ENCODE measurements around the gene MSRB1. TPM values are rescaled to one million over a fixed set of nuclear protein-coding genes. Genes with fewer than 3 reads are reported as not detected.

Gene MSRB1
- total and polyA plus RNA-seq, 9 of the 15 experiments (the other 6 are each of a cell fraction or from before 2014, with no cell fraction given), result 5.4 to 33.7 (median 25.7) TPM

DNA sequence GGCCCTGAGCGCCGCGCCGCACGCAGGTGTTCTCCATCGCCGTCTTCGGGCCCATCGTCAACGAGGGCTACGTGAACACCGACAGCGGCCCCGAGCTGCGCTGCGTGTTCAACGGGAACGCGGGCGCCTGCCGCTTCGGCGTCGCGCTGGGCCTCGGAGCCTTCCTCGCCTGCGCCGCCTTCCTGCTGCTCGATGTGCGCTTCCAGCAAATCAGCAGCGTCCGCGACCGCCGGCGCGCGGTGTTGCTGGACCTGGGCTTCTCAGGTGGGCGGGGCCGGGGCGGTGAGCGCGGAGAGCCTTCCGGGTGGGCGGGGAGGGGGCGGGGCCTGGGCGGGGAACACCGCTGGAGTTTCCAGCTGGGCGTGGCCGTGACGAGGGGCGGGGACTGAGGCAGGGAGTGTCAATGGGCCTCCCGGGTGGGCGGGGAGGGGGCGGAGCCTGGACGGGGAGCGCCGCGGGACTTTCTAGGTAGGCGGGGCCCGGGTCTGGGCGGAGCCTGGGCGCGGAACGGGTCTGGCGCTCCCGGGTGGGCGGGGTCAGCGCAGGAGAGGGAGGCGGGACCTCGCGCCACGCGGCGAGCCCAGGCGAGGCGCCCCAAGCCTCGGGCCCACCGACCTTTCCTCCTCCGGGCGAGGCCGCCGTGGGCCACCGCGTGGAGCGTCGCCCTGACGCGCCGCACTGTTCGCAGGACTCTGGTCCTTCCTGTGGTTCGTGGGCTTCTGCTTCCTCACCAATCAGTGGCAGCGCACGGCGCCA, 49.1 kb upstream of the MSRB1 start (continued):
- TF ChIP-seq, protein P1, sequence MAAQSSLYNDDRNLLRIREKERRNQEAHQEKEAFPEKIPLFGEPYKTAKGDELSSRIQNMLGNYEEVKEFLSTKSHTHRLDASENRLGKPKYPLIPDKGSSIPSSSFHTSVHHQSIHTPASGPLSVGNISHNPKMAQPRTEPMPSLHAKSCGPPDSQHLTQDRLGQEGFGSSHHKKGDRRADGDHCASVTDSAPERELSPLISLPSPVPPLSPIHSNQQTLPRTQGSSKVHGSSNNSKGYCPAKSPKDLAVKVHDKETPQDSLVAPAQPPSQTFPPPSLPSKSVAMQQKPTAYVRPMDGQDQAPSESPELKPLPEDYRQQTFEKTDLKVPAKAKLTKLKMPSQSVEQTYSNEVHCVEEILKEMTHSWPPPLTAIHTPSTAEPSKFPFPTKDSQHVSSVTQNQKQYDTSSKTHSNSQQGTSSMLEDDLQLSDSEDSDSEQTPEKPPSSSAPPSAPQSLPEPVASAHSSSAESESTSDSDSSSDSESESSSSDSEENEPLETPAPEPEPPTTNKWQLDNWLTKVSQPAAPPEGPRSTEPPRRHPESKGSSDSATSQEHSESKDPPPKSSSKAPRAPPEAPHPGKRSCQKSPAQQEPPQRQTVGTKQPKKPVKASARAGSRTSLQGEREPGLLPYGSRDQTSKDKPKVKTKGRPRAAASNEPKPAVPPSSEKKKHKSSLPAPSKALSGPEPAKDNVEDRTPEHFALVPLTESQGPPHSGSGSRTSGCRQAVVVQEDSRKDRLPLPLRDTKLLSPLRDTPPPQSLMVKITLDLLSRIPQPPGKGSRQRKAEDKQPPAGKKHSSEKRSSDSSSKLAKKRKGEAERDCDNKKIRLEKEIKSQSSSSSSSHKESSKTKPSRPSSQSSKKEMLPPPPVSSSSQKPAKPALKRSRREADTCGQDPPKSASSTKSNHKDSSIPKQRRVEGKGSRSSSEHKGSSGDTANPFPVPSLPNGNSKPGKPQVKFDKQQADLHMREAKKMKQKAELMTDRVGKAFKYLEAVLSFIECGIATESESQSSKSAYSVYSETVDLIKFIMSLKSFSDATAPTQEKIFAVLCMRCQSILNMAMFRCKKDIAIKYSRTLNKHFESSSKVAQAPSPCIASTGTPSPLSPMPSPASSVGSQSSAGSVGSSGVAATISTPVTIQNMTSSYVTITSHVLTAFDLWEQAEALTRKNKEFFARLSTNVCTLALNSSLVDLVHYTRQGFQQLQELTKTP (IDR thresholded peaks at IDR 0.05; ENCODE audit: low read depth in 1 of 2, partially characterized antibody in 2 of 2), result no peak
- no peak for TF ChIP-seq SMC3 (conservative IDR thresholded peaks at IDR 0.05; ENCODE audit: insufficient read depth, low read depth, low read length)
- no peak for TF ChIP-seq NCOA6 (IDR thresholded peaks at IDR 0.05)
- no peak for TF ChIP-seq ARHGAP35 (IDR thresholded peaks at IDR 0.05; ENCODE audit: partially characterized antibody)
- TF ChIP-seq KHSRP (IDR thresholded peaks at IDR 0.05), result no peak
- peak in 1 of 2 experiments; percentile 78; a peak in 2 of 4 replicates for TF ChIP-seq HDAC1 (IDR thresholded peaks at IDR 0.05)
- 0 out of 2 replicates have a peak, but pooled peaks have one; percentile 30 for TF ChIP-seq GATAD2A (IDR thresholded peaks at IDR 0.05)
- no peak for TF ChIP-seq ZBTB1 (CRISPR knock-in tag; IDR thresholded peaks at IDR 0.05; ENCODE audit: borderline replicate concordance, low read depth)
- TF ChIP-seq, protein P2, sequence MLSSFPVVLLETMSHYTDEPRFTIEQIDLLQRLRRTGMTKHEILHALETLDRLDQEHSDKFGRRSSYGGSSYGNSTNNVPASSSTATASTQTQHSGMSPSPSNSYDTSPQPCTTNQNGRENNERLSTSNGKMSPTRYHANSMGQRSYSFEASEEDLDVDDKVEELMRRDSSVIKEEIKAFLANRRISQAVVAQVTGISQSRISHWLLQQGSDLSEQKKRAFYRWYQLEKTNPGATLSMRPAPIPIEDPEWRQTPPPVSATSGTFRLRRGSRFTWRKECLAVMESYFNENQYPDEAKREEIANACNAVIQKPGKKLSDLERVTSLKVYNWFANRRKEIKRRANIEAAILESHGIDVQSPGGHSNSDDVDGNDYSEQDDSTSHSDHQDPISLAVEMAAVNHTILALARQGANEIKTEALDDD (IDR thresholded peaks at IDR 0.05), result no peak
- TF ChIP-seq ZBED1 (IDR thresholded peaks at IDR 0.05), result no peak
- TF ChIP-seq, protein P3, sequence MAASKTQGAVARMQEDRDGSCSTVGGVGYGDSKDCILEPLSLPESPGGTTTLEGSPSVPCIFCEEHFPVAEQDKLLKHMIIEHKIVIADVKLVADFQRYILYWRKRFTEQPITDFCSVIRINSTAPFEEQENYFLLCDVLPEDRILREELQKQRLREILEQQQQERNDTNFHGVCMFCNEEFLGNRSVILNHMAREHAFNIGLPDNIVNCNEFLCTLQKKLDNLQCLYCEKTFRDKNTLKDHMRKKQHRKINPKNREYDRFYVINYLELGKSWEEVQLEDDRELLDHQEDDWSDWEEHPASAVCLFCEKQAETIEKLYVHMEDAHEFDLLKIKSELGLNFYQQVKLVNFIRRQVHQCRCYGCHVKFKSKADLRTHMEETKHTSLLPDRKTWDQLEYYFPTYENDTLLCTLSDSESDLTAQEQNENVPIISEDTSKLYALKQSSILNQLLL (CRISPR knock-in tag; IDR thresholded peaks at IDR 0.05; ENCODE audit: borderline replicate concordance), result no peak
- TF ChIP-seq SIX5 (IDR thresholded peaks at IDR 0.05; ENCODE audit: borderline replicate concordance in 1 of 2, insufficient read depth in 1 of 2, low read depth in 1 of 2, low read length in 2 of 2), result no peak
- no peak for TF ChIP-seq RBM15 (IDR thresholded peaks at IDR 0.05; ENCODE audit: insufficient read depth, low read length)
- peak; percentile 1 for TF ChIP-seq NEUROD1 (IDR thresholded peaks at IDR 0.05; ENCODE audit: borderline replicate concordance, low read depth, low read length, partially characterized antibody)
- TF ChIP-seq LCOR (CRISPR knock-in tag; IDR thresholded peaks at IDR 0.05), result 0 out of 2 replicates have a peak, but pooled peaks have one; percentile 48
- TF ChIP-seq SRSF1 (IDR thresholded peaks at IDR 0.05; ENCODE audit: low read depth, low read length), result no peak
- no peak for TF ChIP-seq NR2F6 (CRISPR knock-in tag; IDR thresholded peaks at IDR 0.05)
- TF ChIP-seq WHSC1 (IDR thresholded peaks at IDR 0.05; ENCODE audit: low read length), result no peak
- no peak for TF ChIP-seq MYBL2 (IDR thresholded peaks at IDR 0.05; ENCODE audit: low read depth)
- no peak for TF ChIP-seq MYBL2 (CRISPR knock-in tag; IDR thresholded peaks at IDR 0.05; ENCODE audit: borderline replicate concordance)
- TF ChIP-seq ZSCAN32 (CRISPR knock-in tag; IDR thresholded peaks at IDR 0.05), result no peak
- TF ChIP-seq ZNF263 (CRISPR knock-in tag; IDR thresholded peaks at IDR 0.05; ENCODE audit: borderline replicate concordance), result peak; percentile 35; the same call in 1 of the 2 replicates
- TF ChIP-seq PHF21A (IDR thresholded peaks at IDR 0.05; ENCODE audit: borderline replicate concordance, low read depth), result no peak
